Measurements from ENCODE around the gene PNP.

Gene PNP

GRCh38 chr14:20454516-20455354 lies 14.5 kb upstream of the PNP start, which contains the start of the genes APEX1 and OSGEP:
APEX1 (plus strand) TSS chr14:20455226; CDS start chr14:20455646, 420 bp downstream.
OSGEP (minus strand) TSS chr14:20454812; CDS start chr14:20454683, 129 bp downstream.
- in situ Hi-C loops (cut with HindIII; ENCODE audit: low sequenced_read_pairs) = no loop called here

DNA sequence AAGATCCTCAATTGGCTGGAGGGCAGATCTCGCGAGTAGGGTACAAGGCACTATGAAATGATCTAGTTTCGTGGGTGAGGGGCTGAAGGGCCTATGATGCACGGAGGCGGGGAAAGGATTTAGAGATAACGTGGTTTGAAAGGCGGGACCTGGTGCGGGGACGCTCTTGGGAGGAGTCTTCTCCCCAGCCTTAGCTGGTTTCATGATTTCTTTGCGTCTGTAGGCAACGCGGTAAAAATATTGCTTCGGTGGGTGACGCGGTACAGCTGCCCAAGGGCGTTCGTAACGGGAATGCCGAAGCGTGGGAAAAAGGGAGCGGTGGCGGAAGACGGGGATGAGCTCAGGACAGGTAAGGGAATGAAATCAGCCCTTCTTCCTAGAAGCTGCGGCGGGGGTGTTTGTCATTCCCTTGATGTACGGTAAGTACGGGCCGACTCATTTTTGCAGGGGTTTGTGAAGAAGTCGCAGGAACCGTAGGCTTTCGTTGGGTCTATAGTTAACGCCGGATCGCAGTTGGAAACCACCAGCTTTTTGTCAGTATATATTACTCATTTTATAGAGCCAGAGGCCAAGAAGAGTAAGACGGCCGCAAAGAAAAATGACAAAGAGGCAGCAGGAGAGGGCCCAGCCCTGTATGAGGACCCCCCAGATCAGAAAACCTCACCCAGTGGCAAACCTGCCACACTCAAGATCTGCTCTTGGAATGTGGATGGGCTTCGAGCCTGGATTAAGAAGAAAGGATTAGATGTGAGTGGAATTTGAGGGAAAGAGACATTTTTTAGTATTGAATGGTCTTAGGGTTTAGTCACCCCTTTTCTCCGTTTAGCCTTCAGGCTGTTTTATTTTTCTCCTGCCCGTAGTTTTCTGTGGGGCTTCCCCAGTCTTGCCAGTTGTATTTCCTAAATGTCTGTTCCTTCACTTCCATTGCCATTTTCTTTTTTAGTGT lies 13.6 kb upstream of the PNP start:
- in situ Hi-C loops (cut with HindIII; ENCODE audit: low sequenced_read_pairs) = no loop called here

GRCh38 chr14:20456971-20457370 lies 12.2 kb upstream of the PNP start:
- in situ Hi-C loops (cut with HindIII; ENCODE audit: low sequenced_read_pairs) = no loop called here

- in situ Hi-C loops (cut with HindIII; ENCODE audit: low sequenced_read_pairs) = no loop called here
Measured at GRCh38 chr14:20458031-20458789, 11.0 kb upstream of the PNP start.

DNA sequence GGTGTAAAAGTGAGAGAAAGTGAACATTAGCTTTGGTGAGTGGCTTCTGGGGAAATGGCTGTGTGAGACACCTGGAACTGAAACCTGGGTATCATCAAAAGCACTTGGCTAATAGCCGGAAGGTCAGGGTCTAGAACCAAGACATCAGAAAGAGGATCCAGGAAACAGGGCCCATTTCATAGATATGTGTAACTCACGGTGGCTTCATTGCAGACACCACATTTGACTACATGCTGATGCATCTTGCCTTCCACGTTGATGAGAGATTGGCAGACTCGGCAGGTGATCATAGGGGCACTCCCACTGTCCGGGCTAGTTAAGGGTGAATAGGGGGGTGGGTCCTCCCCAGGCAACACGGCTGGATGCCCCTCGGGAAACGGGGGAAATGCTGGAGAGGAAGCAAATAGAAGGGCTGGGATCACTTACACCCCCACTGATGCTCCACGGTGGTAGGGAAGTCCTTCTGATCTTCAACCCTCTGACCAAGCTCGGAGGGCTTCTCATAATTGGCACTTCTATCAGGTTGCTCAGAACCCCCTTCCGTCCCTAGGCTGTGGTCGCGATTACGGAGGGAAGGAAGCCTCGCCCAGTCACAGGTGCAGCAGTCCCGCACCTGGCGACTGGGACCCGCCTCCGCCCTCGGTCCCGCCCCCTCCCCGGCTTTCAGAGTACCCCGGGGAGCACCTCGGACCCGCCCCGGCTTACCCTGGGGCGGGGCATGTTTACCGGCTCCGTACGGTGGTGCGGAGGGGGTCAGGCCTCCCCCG lies 8.6 kb upstream of the PNP start:
- in situ Hi-C loops (cut with HindIII; ENCODE audit: low sequenced_read_pairs) = loop anchor here (5.0 kb wide), 1 partner anchor 33 kb away; no protein-coding TSS in a partner anchor

DNA sequence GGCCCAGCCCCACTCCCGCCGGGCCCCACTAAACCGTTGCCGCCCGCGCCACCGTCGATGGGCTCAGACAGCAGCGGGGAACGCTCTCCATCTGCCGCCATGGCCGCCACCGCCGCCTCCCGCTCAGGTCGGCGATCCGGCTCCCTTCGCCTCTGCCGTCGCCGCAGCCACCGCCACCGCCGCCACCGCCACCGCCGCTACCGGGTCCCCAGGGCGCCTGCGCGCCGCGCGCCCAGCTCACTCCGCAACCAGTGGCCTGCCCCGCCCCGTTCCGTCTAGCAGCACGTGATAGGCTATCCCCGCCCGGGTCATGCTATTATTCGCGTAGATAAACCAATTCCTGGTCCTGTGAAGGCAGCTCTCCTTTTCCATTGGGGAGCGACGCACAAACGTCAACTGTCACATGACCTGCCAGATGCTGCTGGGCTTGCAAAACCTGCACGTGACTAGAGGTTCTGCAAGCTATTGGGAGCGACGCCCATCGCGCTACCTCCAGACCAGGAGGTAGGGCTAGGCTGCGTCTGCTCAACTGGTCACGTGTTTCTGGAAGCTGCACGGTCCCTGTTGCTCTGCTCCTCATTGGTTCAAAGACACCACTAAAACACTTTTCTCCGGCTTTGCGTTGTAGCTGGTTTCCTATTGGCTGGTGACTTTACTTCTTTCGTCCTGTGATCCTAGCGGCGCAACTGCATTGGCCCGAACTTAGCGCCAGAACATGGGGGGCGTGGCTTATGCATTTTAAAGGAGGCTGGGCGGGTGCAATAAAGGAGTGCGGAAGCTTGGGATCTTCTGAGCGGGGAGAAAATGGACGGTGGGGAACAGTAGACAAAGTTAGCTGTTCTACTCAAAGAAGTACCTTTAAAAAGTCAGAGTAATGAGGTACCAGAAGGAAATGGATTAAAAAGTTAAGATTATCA lies 7.7 kb upstream of the PNP start, which contains the start of gene PIP4P1:
PIP4P1 (minus strand) TSS at position 210 of the 917 bp plus-strand sequence; CDS start at position 101, 109 bp downstream.
- in situ Hi-C loops (cut with HindIII; ENCODE audit: low sequenced_read_pairs) = loop anchor here (5.0 kb wide), 1 partner anchor 34 kb away; no protein-coding TSS in a partner anchor

- in situ Hi-C loops (cut with HindIII; ENCODE audit: low sequenced_read_pairs) = no loop called here
Measured at GRCh38 chr14:20468764-20469241, 403 bp upstream of the PNP start.

GRCh38 chr14:20469890-20470602 lies 840 bp downstream of the PNP start:
- in situ Hi-C loops (cut with HindIII; ENCODE audit: low sequenced_read_pairs) = loop anchor here (5.0 kb wide), 2 partner anchors 73 to 77 kb away; no protein-coding TSS in a partner anchor

DNA sequence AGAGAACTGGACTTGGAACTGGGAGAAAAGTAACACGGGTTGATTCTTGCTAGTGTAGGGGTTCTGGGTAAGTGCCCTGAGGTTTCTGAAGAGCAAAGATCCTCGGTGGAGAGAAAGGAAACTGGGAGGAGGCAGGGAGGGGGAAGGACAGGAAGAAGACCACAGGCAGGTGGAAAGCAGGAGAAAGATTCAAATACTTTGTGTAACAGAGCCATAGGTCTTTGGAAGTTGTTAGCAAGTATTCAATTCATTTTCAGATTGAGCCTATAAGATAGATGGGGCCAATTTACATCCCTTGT lies 1.3 kb downstream of the PNP start:
- in situ Hi-C loops (cut with HindIII; ENCODE audit: low sequenced_read_pairs) = loop anchor here (5.0 kb wide), 2 partner anchors 73 to 77 kb away; no protein-coding TSS in a partner anchor

DNA sequence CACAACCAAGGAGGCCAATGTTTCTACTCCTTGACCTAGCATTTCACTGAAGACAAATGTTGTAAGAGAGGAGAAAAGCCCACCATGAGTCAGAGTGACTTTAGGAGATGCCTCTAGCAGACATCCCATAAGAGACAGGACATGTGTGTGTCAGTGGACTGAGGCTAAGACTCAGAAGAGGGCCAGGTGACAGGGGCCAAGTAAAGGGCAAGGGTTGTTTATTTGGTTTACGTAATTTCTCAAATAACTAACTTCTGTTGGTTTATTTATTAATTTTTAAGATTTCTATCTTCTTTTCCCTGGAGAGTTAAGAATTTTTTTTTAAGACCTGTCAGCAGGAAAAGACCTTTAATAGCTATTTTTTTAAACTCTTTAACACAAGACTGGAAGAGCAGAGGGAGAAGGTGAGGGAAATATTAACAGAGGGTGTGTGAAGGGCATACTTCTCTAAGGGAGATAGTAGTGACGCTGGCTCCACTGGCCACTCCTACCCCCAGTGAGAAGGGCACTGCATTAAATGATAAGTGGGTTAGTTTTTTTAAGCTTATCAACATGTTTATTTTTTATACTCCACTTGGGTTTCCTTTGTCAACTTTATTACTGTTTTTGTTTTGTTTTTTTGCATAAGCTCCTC lies 3.4 kb downstream of the PNP start:
- in situ Hi-C loops (cut with HindIII; ENCODE audit: low sequenced_read_pairs) = loop anchor here (5.0 kb wide), 2 partner anchors 75 kb away; no protein-coding TSS in a partner anchor

DNA sequence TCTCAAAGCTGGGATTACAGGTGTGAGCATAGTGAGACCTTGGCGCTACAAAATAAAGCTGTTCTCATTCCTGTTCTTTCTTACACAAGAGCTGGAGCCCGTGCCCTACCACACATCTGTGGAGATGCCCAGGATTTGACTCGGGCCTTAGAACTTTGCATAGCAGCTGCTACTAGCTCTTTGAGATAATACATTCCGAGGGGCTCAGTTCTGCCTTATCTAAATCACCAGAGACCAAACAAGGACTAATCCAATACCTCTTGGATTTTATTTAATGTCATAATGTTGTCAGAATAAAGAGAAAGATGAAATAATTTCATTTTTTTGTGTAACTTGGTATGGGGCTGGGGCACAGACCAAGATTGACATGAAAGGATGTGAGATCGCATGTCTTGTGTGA lies 7.6 kb downstream of the PNP start:
- in situ Hi-C loops (cut with HindIII; ENCODE audit: low sequenced_read_pairs) = no loop called here

DNA sequence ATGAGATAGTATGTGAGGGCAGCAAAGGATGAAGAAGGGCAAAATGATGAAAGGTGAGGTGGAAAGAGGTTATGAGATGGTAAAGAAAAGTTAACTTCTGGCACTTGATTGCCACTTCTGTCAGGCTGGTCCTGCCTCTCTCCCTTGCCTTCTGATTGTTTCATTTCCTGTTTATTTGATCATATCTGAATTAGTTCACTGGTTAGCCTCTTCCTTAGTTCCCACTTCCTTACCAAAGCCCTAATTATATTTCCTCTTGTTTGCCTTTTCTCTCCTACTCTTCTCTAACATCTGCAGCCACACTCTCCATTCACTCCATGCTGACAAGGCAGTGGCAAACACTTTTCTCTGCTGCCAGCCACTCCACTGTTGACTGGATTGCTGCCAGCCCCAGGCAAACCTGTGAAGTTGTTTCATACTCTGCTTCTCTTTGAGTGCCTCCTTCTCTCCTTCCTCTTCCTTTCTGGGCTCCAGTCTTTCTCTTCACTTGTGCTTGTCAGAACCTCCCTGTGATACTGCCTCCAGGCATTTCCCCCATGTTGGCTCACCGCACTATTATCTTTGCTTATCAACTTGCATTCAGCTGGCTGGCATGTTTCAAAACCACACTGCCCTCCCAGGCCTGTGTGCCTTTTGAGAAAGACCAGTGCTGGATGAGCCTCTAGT lies 8.1 kb downstream of the PNP start:
- in situ Hi-C loops (cut with HindIII; ENCODE audit: low sequenced_read_pairs) = no loop called here

DNA sequence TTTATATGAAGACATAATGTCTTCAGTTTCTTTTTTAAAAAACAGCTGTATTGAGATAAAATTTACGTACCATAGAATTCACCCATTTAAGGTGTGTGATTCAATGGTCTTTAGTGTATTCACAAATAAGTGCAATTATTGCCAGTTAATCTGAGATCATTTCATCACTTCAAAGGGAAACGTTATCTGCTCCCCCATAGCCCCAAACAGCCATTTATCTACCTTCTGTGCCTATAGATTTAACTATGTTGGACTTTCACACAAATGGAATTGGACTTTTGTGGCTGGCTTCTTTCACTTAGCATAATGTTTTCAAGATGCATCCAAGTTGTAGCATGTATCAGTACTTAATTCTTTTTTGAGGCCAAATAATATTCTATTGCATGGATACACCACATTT lies 9.7 kb downstream of the PNP start:
- in situ Hi-C loops (cut with HindIII; ENCODE audit: low sequenced_read_pairs) = no loop called here

DNA sequence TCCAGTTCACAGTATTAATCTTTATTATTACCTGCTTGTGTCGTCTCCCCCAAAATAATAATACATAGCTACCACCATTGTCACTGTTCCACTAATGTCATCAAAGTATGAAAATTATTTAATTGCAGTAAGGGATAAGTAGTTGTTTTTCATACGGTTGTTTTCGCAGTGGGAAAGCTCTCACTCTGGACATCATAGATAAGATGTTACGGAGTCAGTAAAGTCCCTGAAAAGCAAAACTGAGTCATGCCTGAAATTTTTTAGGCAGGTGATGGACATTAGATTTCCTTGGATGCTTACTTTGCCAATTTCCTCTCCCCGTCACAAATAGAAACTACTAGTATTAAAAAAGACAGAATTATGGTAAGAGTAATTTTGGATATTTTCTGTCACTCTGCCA lies 13.2 kb downstream of the PNP start:
- in situ Hi-C loops (cut with HindIII; ENCODE audit: low sequenced_read_pairs) = no loop called here

DNA sequence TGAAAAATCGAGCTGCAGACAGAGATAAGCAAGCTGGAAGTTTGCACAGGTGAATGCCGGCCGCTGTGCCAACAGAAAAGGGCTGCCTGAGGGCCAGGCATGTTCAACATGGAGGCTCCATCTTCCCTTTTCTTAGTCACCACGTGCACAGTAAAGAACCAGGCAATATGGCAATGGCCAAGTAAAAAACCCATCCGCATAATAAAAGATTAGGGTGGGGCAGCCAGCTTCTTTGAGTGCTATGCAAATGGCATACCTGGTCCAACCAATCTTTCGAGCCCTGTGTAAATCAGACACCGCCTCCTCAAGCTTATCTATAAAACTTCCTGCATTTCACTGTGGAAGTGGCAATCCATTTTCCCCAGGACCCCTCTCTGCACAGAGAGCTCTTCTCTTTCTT lies 16.7 kb downstream of the PNP start:
- in situ Hi-C loops (cut with HindIII; ENCODE audit: low sequenced_read_pairs) = no loop called here

DNA sequence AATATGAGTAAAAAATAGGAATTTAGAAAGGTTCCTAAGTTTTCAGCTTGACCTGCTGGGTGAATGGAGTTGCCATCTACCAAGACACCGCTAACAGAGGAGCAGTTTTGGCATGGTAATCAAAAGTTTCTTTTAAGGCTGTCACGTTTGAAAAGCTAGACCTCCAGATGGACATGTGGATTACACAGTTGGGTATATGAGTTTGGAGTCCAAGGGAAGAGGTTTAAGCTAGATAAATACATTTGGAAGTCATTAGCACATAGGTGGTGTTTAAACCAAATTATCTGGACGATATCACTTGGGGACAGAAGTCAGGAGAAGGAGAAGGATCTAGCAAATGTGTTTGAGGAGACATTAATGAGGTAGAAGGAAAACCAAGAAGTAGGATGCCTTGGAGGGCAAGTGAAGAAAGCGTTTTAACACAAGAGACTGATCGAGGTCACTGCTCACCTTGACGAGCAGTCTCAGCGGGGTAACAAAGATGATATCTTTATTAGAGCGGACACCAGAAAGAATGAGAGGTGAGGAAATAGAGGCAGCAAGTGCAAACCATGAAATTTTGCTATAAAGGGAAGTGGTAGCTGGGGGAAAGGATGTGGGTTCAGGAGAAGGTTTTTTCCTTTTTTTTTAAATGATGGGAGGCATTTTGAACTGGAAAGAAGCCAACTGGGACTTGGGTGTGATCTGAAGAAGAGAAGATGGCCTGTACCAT lies 17.6 kb downstream of the PNP start:
- in situ Hi-C loops (cut with HindIII; ENCODE audit: low sequenced_read_pairs) = no loop called here

DNA sequence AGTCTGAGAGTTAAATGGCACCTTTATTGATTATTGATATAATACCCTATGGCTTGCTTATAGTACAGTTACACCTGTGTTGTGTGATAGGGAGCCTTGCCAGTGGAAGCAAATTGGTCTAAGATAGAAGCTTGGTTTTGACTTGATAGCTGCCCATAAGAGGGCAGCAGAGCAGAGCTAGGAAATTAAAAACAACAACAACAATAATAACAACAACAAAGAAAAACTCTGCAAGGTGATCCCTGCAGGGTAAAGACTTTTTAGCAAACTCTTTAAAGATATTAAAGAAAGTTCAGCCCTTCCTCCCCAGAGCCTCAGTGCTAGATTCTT lies 18.2 kb downstream of the PNP start:
- in situ Hi-C loops (cut with HindIII; ENCODE audit: low sequenced_read_pairs) = no loop called here

Data from endothelial cell of hepatic sinusoid (primary cell).